A549 (cell line): ENCODE measurements around the gene ANKHD1. TPM values are rescaled to one million over a fixed set of nuclear protein-coding genes. Genes with fewer than 3 reads are reported as not detected.

Source experiments
- ATAC-seq, 2 experiments: fragments of 200-7000 bp in 1 of 2; fragments of >200 bp in 1 of 2; cut with Nextera tagmentation in 1 of 2; cut with Tn5 transposase in 1 of 2; 3 replicates each; pipeline versions ENCODE4 v1.8.0 to v1.9.1; 2018 to 2020; ENCODE audit warnings: mild to moderate bottlenecking in 1 of 2, moderate library complexity in 1 of 2
- CTCF ChIA-PET: fragments of 300-600 bp; sonication (Branson Sonifier 250); formaldehyde crosslinking; extraction: SDS; loops from one replicate; lab custom pipeline; 2021; ENCODE audit warnings: antibody characterized with exemption, inconsistent platforms; lab: Yijun Ruan, JAX
- POLR2A ChIA-PET: fragments of 350-600 bp; formaldehyde crosslinking; extraction: SDS; loops from one replicate; lab custom pipeline; 2021; ENCODE audit warnings: antibody characterized with exemption, inconsistent platforms; lab: Yijun Ruan, JAX
- DNase-seq, 2 experiments: peaks; one replicate each; pipeline versions ENCODE4 v3.0.0 to v3.0.0-alpha.2; 2011 to 2016; ENCODE audit warnings: low read depth in 1 of 2, low spot score in 1 of 2
- FAIRE-seq: peaks from 2 replicates; lab custom pipeline; 2011; peaks lifted over from hg19 to GRCh38; lab: Jason Lieb, UNC
- H3K27ac ChIP-seq, 2 experiments: fragments of >200 bp; sonication (Bioruptor Twin); formaldehyde crosslinking; 3 replicates each; pipeline ENCODE4 v1.5.1; 2016 to 2017
- H3K4me1 ChIP-seq: fragments of >200 bp; sonication (Bioruptor Twin); formaldehyde crosslinking; 3 replicates; pipeline ENCODE4 v1.6.1; 2016
- H3K4me2 ChIP-seq: fragments of >200 bp; sonication (Bioruptor Twin); formaldehyde crosslinking; 3 replicates; pipeline ENCODE4 v1.6.1; 2016
- H3K4me3 ChIP-seq: fragments of >200 bp; sonication (Bioruptor Twin); formaldehyde crosslinking; 3 replicates; pipeline ENCODE4 v1.5.1; 2016
- H3K9me3 ChIP-seq: fragments of >200 bp; sonication (Bioruptor Twin); formaldehyde crosslinking; 3 replicates; pipeline ENCODE4 v1.6.1; 2016
- CEBPB ChIP-seq, 2 experiments: fragments of >200 bp in 1 of 2; sonication (Bioruptor Twin) in 1 of 2; formaldehyde crosslinking in 1 of 2; IDR thresholded peaks; 2 replicates each; pipeline ENCODE4 v1.6.1; 2012 to 2016
- CHD4 ChIP-seq: fragments of 200-600 bp; sonication (generic); IDR thresholded peaks from 2 replicates; pipeline ENCODE4 v1.6.1; 2016; ENCODE audit warnings: antibody characterized with exemption, mild to moderate bottlenecking, borderline replicate concordance
- EHF ChIP-seq: fragments of 250-450 bp; sonication (Bioruptor Pico); IDR thresholded peaks from 2 replicates; pipeline ENCODE4 v1.5.0; 2020; ENCODE audit warnings: mild to moderate bottlenecking
- EP300 ChIP-seq, 2 experiments: fragments of >200 bp; sonication (Bioruptor Twin); formaldehyde crosslinking; IDR thresholded peaks; 2 replicates in 1 of 2; 3 replicates in 1 of 2; pipeline ENCODE4 v1.6.1; 2016 to 2017
- FOSL2 ChIP-seq, 2 experiments: fragments of 450-650 bp in 1 of 2; fragments of >200 bp in 1 of 2; sonication (Bioruptor Twin) in 1 of 2; formaldehyde crosslinking; IDR thresholded peaks; 2 replicates each; pipeline versions ENCODE4 v1.5.0 to v1.6.1; 2016 to 2020; ENCODE audit warnings: mild to moderate bottlenecking in 1 of 2, moderate library complexity in 1 of 2
- GATA3 ChIP-seq: IDR thresholded peaks from 2 replicates; pipeline ENCODE4 v1.6.1; 2012; ENCODE audit warnings: borderline replicate concordance
- HDAC2 ChIP-seq: fragments of 200-600 bp; sonication (generic); IDR thresholded peaks from 2 replicates; pipeline ENCODE4 v1.6.1; 2016
- HOXB5 ChIP-seq: fragments of 250-450 bp; sonication (Bioruptor Pico); IDR thresholded peaks from 2 replicates; pipeline ENCODE4 v1.5.0; 2020; ENCODE audit warnings: mild to moderate bottlenecking, moderate library complexity
- JUN ChIP-seq, 2 experiments: fragments of >200 bp; sonication (Bioruptor Twin); formaldehyde crosslinking; IDR thresholded peaks; 2 replicates in 1 of 2; 3 replicates in 1 of 2; pipeline ENCODE4 v1.6.1; 2016 to 2017
- JUNB ChIP-seq: fragments of >200 bp; sonication (Bioruptor Twin); formaldehyde crosslinking; IDR thresholded peaks from 2 replicates; pipeline ENCODE4 v1.6.1; 2016
- KDM5A ChIP-seq: fragments of 200-600 bp; sonication (generic); IDR thresholded peaks from 2 replicates; pipeline ENCODE4 v1.6.1; 2016; ENCODE audit warnings: antibody characterized with exemption, mild to moderate bottlenecking
- MAZ ChIP-seq: fragments of 150-350 bp; IDR thresholded peaks from 2 replicates; pipeline ENCODE4 v1.6.1; 2014; ENCODE audit warnings: antibody characterized with exemption, low read depth, low read length, borderline replicate concordance
- MYC ChIP-seq: IDR thresholded peaks from 2 replicates; pipeline ENCODE4 v1.6.1; 2012; ENCODE audit warnings: mild to moderate bottlenecking, inconsistent platforms, low read length, improper control_type of control experiment, borderline replicate concordance
- NFE2L2 ChIP-seq: fragments of 150-350 bp; conservative IDR thresholded peaks from 2 replicates; pipeline ENCODE4 v1.6.1; 2014; ENCODE audit warnings: low read length
- NPAS2 ChIP-seq: fragments of 250-450 bp; sonication (Bioruptor Pico); IDR thresholded peaks from 2 replicates; pipeline ENCODE4 v1.8.0; 2022; ENCODE audit warnings: mild to moderate bottlenecking, moderate library complexity, borderline replicate concordance
- PHF8 ChIP-seq: fragments of 200-600 bp; sonication (generic); IDR thresholded peaks from 2 replicates; pipeline ENCODE4 v1.6.1; 2016; ENCODE audit warnings: low read depth, mild to moderate bottlenecking, antibody characterized with exemption, moderate library complexity, borderline replicate concordance
- POLR2AphosphoS2 ChIP-seq: conservative IDR thresholded peaks from 2 replicates; pipeline ENCODE4 v1.6.1; 2012; ENCODE audit warnings: low read length, improper control_type of control experiment, inconsistent platforms
- RAD21 ChIP-seq, 2 experiments: fragments of >200 bp in 1 of 2; sonication (Bioruptor Twin) in 1 of 2; formaldehyde crosslinking in 1 of 2; IDR thresholded peaks in 1 of 2; conservative IDR thresholded peaks in 1 of 2; 2 replicates in 1 of 2; 3 replicates in 1 of 2; pipeline ENCODE4 v1.6.1; 2012 to 2018; ENCODE audit warnings: inconsistent platforms in 1 of 2
- SMC3 ChIP-seq: fragments of >200 bp; sonication (Bioruptor Twin); formaldehyde crosslinking; IDR thresholded peaks from 3 replicates; pipeline ENCODE4 v1.6.1; 2018; ENCODE audit warnings: inconsistent platforms
- SREBF2 ChIP-seq: fragments of 450-650 bp; IDR thresholded peaks from 2 replicates; pipeline ENCODE4 v1.6.1; 2014; ENCODE audit warnings: mild to moderate bottlenecking, moderate library complexity
- TFCP2L1 ChIP-seq: fragments of 250-450 bp; sonication (Bioruptor Pico); IDR thresholded peaks from 2 replicates; pipeline ENCODE4 v1.5.0; 2021; ENCODE audit warnings: mild to moderate bottlenecking
- TP53 ChIP-seq: fragments of 250-450 bp; sonication (Bioruptor Pico); IDR thresholded peaks from 2 replicates; pipeline ENCODE4 v1.5.0; 2021; ENCODE audit warnings: mild to moderate bottlenecking, moderate library complexity
- ZNF302 ChIP-seq: fragments of 250-450 bp; sonication (Bioruptor Pico); IDR thresholded peaks from 2 replicates; pipeline ENCODE4 v1.9.0; 2021; ENCODE audit warnings: inconsistent platforms, mild to moderate bottlenecking, moderate library complexity
- WGBS: methylation state at CpG from one replicate; pipeline ENCODE4 v1.1.6; 2017; ENCODE audit errors: missing lambda C conversion rate; 5-methylcytosine and 5-hydroxymethylcytosine counted together
- polyA plus RNA-seq, 4 experiments: library from polyadenylated mRNA; depleted of rRNA in 3 of 4; stranded (reverse); fragments of >200 nt; fragmentation: RNase III in 1 of 4; extraction: RNeasy Plus Mini Kit Qiagen cat#74134 plus additional on column Dnase treatment in 1 of 4; gene quantifications; 2 replicates in 3 of 4; 3 replicates in 1 of 4; pipeline ENCODE4 v1.2.3, GENCODE V29; 2011 to 2017
- TF ChIP-seq, protein P1 (sequence below): fragments of 200-600 bp; sonication (generic); IDR thresholded peaks from 2 replicates; pipeline ENCODE4 v1.6.1; 2016; ENCODE audit warnings: antibody characterized with exemption, mild to moderate bottlenecking, moderate library complexity
- TF ChIP-seq, protein P2 (sequence below): IDR thresholded peaks from 2 replicates; pipeline ENCODE4 v1.6.1; 2012
- TF ChIP-seq, protein P3 (sequence below): fragments of 450-650 bp; IDR thresholded peaks from 2 replicates; pipeline ENCODE4 v1.6.1; 2014; ENCODE audit warnings: antibody characterized with exemption
- TF ChIP-seq, protein P4 (sequence below): fragments of >200 bp; sonication (Bioruptor Twin); formaldehyde crosslinking; IDR thresholded peaks from 3 replicates; pipeline ENCODE4 v1.6.1; 2016
- TF ChIP-seq, protein P5 (sequence below): IDR thresholded peaks from 2 replicates; pipeline ENCODE4 v1.6.1; 2012; ENCODE audit warnings: low read depth, borderline replicate concordance

The ANKHD1 gene
- polyA plus RNA-seq, 2 of the 4 experiments (the other 2 are of a cell fraction), result 46.9 to 94.1 TPM

DNA sequence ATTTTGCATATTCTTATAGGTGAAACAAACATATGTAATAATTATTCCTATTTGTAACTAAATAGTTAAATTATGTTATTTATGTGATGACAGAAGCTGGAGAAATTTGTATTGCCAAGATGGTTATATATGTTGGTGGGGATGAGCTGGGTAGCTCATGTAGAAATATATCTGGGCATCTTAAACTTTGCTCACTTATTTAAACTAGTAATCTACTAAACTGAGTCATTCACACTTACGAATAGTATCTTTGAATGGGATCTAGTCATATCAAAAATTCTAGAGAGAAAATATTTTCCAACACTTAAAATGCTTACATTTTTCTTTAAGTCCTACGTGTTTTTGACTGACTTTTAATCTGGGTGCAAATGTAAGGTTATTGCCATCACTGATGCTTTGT, 101.2 kb downstream of the ANKHD1 start:
- Histone ChIP-seq H3K4me3 (no peak overlapping the region), H3K27ac (no peak overlapping the region), H3K4me1 (peaks cover 7% of the 10 kb centered on the region; the same call in 2 of the 3 replicates), H3K4me2 (no peak overlapping the region), H3K9me3 (no peaks in the 10 kb centered on the region)
- 91% methylated on average over 2 of the region's 2 CpGs for WGBS
- FAIRE-seq (no peak), ATAC-seq (no peak), DNase-seq (no peak)
- TF ChIP-seq SREBF2 (no peak), HOXB5 (CRISPR knock-in tag) (no peak), CEBPB (IDR thresholded peaks at IDR 0.05) (no peak), HDAC2 (no peak), NFE2L2 (no peak), FOSL2 (IDR thresholded peaks at IDR 0.05) (no peak), FOSL2 (CRISPR knock-in tag; IDR thresholded peaks at IDR 0.05) (no peak), MYC (no peak), ZNF302 (CRISPR knock-in tag) (no peak), CHD4 (no peak), SMC3 (no peak), POLR2AphosphoS2 (no peak), KDM5A (no peak), GATA3 (no peak), JUN (IDR thresholded peaks at IDR 0.05) (no peak)
- TF ChIP-seq, protein P1, sequence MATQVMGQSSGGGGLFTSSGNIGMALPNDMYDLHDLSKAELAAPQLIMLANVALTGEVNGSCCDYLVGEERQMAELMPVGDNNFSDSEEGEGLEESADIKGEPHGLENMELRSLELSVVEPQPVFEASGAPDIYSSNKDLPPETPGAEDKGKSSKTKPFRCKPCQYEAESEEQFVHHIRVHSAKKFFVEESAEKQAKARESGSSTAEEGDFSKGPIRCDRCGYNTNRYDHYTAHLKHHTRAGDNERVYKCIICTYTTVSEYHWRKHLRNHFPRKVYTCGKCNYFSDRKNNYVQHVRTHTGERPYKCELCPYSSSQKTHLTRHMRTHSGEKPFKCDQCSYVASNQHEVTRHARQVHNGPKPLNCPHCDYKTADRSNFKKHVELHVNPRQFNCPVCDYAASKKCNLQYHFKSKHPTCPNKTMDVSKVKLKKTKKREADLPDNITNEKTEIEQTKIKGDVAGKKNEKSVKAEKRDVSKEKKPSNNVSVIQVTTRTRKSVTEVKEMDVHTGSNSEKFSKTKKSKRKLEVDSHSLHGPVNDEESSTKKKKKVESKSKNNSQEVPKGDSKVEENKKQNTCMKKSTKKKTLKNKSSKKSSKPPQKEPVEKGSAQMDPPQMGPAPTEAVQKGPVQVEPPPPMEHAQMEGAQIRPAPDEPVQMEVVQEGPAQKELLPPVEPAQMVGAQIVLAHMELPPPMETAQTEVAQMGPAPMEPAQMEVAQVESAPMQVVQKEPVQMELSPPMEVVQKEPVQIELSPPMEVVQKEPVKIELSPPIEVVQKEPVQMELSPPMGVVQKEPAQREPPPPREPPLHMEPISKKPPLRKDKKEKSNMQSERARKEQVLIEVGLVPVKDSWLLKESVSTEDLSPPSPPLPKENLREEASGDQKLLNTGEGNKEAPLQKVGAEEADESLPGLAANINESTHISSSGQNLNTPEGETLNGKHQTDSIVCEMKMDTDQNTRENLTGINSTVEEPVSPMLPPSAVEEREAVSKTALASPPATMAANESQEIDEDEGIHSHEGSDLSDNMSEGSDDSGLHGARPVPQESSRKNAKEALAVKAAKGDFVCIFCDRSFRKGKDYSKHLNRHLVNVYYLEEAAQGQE, result no peak
- TF ChIP-seq, protein P2, sequence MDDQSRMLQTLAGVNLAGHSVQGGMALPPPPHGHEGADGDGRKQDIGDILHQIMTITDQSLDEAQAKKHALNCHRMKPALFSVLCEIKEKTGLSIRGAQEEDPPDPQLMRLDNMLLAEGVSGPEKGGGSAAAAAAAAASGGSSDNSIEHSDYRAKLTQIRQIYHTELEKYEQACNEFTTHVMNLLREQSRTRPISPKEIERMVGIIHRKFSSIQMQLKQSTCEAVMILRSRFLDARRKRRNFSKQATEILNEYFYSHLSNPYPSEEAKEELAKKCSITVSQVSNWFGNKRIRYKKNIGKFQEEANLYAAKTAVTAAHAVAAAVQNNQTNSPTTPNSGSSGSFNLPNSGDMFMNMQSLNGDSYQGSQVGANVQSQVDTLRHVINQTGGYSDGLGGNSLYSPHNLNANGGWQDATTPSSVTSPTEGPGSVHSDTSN, result no peak
- TF ChIP-seq, protein P3, sequence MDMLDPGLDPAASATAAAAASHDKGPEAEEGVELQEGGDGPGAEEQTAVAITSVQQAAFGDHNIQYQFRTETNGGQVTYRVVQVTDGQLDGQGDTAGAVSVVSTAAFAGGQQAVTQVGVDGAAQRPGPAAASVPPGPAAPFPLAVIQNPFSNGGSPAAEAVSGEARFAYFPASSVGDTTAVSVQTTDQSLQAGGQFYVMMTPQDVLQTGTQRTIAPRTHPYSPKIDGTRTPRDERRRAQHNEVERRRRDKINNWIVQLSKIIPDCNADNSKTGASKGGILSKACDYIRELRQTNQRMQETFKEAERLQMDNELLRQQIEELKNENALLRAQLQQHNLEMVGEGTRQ, result no peak
- TF ChIP-seq, protein P4, sequence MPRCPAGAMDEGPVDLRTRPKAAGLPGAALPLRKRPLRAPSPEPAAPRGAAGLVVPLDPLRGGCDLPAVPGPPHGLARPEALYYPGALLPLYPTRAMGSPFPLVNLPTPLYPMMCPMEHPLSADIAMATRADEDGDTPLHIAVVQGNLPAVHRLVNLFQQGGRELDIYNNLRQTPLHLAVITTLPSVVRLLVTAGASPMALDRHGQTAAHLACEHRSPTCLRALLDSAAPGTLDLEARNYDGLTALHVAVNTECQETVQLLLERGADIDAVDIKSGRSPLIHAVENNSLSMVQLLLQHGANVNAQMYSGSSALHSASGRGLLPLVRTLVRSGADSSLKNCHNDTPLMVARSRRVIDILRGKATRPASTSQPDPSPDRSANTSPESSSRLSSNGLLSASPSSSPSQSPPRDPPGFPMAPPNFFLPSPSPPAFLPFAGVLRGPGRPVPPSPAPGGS, result no peak
- CTCF ChIA-PET, result no interaction called here
- POLR2A ChIA-PET, result no interaction called here

DNA sequence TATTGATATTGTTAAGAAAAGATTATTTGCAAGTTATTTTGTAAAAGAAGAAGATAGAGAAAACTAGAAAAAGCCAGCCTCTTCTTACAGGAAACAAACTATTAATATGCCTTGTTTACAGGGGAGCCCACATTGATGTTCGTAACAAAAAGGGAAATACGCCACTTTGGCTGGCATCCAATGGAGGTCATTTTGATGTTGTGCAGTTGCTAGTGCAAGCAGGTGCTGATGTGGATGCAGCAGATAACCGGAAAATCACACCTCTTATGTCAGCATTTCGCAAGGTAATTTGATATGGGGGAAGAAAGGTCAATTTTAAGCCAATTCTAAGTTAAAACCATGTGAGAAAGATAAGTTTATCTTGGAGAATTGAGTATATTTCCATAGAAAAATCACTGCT, 108.3 kb downstream of the ANKHD1 start:
- Histone ChIP-seq H3K9me3 (no peaks in the 10 kb centered on the region), H3K4me2 (no peak overlapping the region), H3K4me3 (no peak overlapping the region), H3K4me1 (no peaks in the 10 kb centered on the region), H3K27ac (no peak overlapping the region)
- FAIRE-seq, result no peak
- POLR2A ChIA-PET, result no interaction called here
- DNase-seq, result no peak
- CTCF ChIA-PET, result no interaction called here
- ATAC-seq, result no peak
- WGBS, result 92% methylated on average over 4 of the region's 4 CpGs
- TF ChIP-seq NPAS2, result no peak
- TF ChIP-seq KDM5A, result no peak
- no peak for TF ChIP-seq TP53
- TF ChIP-seq, protein P5, sequence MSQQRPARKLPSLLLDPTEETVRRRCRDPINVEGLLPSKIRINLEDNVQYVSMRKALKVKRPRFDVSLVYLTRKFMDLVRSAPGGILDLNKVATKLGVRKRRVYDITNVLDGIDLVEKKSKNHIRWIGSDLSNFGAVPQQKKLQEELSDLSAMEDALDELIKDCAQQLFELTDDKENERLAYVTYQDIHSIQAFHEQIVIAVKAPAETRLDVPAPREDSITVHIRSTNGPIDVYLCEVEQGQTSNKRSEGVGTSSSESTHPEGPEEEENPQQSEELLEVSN, result no peak
- TF ChIP-seq, protein P1, result no peak
- TF ChIP-seq CEBPB (IDR thresholded peaks at IDR 0.05), result no peak
- TF ChIP-seq MAZ, result no peak
- no peak for TF ChIP-seq MYC
- TF ChIP-seq SMC3, result no peak
- TF ChIP-seq TFCP2L1 (CRISPR knock-in tag), result no peak
- TF ChIP-seq JUNB, result no peak
- TF ChIP-seq PHF8, result no peak
- TF ChIP-seq EP300 (IDR thresholded peaks at IDR 0.05), result no peak
- no peak for TF ChIP-seq EHF (CRISPR knock-in tag)
- TF ChIP-seq RAD21 (conservative IDR thresholded peaks at IDR 0.05 in 1 of 2, IDR thresholded peaks at IDR 0.05 in 1 of 2), result no peak
